Eye (tissue), 1 donor: ENCODE measurements around the gene LDAH.

Experiments
- DNase-seq: peaks from one replicate; pipeline ENCODE4 v3.0.0-alpha.2; 2015

Gene LDAH

DNA sequence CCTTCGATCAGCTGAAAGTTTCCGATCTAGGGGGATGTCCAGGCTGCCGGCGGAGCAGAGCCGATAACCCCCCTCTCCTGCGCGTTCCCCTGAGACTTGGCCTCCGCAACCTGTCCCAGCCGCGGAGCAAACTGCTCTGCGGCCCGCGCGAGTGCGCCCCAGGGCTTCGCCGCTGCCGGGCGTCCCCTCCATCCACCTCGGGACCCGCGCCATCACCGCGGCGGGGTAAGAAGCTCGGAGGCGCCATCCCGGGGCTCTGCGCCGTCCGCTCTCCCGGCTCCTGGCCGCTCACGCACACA lies 156.9 kb downstream of the LDAH start:
- no peak for DNase-seq

DNA sequence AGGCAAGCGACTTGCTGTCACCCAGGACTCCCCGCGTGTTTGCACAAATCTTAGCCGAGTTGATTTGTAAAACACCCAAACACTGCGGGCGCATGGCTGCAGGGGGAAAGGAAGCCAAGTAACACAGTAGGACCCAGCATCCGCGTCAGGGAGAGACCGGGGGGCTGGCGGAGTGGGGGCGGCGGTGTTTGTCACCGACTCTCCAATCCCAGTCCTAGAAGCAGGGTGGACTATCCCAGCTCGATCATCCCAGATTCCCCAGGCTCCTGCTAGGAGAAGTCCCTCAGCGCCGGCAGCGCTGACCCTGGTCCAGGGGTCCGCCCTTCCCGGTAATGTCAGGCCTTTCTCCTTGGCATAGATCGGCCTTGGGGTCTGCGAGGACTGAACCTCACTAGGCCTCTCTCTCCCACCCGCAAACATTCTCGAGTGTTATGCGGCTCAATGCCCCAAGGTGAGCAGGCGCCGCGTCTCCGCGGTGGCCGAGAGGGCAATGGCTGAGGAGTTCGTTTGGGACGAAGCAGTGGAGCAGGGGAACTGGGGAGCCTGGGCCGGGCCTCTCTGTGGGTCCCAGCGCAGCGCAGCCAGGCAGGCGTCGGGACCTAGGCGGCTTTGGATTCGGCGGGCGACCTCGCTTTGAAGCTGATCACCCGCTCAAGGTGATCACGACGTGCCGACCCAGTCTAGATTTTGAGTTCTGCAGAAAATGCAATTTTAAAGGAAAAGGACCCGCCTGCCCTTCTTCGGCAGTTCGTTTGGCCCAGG lies 157.5 kb downstream of the LDAH start:
- no peak for DNase-seq

DNA sequence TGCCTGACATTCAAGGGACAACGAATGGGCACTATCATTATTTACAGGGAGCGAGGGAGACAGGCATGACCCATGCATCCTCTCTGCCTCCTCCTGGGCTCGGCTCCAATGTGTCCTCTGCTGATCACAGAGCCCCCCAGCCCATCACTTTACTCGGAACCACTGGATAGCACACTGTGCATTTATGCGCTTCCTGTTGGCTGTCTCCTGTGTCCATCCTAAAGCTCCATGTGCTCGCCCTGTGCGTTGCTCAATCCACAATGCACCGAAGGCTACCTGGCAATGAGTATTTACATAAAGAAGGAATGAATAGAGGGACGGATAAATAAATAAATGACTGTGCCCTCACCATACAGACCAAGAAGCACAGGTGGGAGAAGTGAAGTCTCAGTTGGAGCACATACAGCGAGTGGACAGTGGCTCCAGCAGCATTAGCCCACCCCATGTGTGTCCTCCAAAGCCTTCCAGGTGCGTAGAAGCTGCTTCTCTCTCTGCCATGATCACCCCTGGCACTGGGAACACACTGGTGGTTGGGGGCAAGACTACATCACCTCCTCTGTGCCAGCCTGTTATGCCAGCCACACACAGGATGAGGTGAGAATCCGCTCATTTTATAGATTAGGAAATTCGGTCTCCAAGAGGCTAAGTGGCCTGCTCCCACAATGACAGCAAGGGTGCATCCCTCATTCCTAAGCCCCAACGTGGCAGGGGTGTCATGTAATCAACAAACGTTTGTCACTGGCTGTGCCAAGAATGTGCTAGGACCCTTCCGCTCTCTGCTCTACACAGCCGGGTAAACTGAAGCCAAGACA lies 158.3 kb downstream of the LDAH start:
- DNase-seq, result no peak

DNA sequence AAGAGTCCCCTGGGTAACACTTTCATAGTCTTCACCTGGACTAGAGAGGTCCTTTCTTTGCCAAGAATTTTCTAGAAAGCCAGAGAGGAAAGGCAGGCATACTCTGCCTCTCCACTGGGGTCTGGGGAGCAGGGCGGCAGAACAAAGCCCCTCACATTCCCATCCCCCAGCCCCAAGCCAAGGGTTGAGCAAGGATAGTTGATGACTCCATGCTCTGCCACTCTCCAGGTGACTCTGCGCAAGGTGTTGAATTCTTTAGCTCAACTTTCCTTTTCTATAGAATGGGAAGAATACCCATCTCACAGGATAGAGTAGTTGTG lies 158.9 kb downstream of the LDAH start:
- DNase-seq, result no peak

DNA sequence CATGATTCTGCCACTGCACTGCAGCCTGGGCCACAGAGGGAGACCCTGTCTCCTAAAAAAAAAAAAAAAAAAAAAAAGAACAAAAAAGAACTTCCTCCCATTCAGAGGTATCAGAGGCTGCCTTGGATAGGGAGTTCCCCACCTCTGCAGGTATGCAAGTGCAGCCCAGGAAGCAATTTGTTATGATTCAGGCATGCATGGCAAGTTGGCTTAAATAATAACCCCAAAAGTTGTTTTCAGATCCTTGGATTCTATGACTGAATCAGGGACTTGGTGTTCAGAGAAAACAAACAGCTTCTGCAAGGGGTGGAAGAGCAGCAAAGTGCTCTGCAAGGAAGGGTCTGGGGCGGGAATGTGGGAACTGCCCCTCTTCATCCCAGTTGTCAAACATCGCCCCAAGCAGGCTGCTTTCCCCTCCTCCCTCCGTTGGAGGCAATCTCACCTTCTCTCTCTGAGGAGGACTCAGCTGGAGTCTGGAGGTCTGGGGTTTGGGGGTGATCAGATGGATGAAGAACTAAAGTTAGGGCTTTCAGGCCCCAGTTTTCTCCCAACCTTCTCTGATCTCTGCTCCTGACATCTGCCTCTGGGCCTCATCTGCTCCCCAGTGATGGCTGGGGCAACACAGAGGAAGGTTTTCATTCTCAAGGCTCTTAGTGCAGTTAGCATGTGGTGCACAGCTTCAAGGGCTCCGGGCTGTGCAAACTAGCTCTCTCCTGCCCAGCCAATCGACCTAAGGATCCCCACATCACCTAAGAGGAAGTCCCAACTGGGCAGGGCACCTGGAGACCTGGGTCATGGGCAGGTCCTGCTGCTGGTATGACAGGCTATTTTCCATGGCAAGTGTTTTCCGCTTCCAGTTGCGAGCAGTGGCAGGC lies 159.5 kb downstream of the LDAH start:
- no peak for DNase-seq

DNA sequence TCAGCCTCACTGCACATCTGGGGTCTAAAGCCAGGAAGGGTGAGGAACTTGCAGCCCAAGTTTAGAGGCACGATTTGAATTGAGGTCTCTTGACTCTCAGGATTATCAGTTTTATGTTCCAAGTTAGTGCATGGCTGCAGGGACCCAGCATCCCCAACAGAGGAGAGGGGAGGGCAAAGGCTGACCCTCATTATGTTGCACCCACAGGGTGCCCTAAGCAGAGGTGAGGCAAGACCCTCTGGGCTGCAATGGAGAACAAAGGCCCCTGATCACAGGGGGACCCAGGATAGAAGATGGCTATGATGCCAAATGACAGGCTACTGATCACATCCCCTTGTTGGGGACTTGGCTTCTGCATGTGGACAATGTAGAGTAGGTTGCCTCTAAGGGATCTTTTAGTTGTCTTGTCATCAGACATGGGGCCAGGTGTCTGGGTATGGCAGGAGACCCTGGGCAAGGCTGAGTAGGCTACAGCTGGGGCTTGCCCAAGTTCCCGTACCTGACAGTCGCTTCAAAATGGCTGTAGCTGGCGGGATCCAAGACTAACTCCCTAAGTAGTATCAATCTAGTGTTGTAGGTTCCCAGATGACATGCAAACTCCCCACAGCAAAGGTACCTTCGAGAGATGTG lies 160.5 kb downstream of the LDAH start:
- DNase-seq, result no peak

DNA sequence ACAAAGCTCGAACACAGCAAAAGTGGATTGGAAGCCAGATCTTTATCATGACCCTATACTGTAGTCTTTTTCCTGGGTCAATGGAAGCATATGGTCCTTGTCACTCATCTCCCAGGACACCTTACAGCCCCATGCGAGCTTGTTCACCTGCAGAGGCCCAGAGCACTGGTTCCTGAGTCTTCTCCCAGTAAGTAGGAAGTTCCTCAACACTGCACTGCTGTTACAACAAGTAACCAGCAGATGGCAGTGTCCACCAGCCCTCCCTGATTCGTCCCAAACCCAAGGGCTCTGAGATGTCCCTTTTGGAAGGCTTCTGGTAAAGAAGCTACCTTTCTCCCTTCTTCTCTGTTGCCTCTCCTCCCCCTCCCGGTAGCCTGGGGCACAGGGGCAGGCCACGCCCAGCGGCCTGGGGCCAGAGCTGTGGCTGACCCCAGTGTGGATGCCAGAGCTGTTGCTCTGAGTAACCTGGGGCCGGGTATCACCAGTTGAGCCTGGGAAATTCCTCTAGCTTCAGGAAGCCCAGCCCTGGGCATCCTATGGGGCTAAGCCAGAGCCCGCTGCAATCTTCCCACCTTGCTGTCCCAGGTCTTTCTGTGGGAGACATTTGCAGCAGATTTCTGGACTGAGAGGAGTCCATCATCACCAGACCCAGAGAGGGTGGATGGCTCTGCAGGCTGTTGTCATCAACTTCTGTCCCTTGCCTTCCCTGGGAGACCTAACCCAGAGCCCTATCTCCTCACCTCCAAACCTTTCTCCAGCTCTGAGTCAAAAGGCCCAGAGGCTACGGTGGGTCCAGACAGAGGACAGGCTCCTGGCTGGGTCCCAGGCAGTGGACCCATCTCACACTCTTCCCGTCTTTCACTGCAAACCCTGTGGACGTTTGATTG lies 161.2 kb downstream of the LDAH start:
- peak; percentile 92 for DNase-seq

DNA sequence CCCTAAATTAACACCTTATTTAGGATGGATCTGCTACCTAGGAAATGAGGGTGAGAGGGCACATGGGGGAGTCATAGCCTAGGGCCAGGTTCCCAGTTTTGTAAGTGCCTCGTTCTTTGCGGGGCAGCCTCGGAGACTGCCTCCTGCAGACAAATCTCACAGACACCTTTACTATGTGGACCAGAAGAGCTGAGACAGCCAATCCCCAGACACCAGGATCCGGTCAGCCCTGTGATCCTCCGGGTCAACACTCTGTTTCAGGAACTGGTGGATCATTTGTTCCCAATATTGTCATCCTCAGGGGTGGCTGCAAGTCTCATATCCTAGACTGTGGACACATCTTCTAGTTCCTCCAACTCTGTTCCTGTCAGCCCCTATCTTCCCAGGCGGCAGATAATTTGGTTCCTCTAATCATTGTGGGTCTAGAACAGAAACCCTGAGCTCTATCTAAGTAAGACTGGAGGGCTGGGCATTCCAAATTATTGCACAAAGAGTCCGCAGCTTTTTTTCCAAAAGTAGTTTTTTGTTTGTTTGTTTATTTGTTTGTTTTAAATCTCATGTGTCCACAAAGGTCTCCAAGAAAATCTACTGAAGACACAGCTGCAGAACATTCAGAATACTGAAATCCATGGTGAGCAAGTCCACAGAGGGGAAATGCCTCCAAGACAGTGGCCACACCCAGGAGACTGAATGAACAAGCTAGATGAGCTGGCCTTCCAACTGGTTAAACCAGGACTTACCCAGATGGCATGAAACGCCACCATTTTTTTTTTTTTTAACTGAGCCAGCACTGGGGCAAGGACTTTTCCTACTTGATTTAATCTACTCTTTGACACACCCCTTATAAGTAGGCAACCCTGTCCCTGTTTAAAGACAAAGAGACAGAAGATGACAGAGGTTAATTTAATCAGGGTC lies 162.1 kb downstream of the LDAH start:
- no peak for DNase-seq

DNA sequence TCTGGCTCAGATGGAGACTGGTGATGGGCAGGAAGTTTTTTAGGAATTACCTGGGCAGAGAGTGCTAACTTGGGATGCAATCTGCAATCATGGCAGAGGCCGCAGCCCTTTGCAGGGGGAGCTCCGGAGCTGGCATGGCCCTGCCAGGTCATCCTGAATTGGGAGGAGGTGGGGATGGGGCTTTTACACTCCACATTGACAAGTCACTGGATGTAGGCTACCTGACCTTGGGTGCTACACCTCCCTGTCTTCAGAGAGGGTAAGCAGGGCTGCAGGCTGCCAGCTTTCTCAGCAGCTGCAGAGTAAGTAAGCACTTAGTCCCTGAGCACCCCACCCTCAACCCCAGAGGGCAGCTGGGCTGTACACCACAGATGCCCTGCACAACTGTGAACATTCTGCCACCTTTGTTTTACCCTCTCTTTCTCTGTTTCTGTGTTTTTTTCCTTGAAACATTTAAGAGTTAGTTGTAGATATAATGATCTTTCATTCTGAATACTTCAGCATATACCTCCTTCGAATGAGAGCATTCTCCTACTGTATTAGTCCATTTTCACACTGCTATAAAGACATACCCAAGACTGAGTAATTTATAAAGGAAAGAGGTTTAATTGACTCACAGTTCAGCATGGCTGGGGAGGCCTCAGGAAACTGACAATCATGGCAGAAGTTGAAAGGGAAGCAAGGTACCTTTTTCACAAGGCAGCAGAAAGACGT lies 165.2 kb downstream of the LDAH start:
- DNase-seq, result no peak

DNA sequence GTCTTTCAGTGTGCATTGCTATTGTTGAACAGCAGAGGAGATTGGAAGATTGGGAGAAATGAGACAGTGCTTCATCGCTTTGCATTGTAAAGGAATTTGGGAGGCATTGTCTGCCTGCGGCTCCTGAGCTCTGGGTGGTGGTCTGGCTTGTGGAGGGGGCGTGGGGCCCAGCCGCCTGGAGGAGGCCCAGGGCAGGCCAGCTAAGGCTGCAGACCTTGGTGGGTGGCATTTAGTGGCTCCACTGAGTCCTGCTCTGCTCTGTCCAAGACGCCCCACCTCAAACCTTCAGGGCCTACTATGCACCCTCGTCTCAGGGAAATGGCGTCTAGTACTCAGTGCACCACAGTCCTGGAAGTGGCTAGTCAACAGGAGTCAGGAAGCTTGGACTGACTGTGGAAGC lies 166.3 kb downstream of the LDAH start:
- no peak for DNase-seq

DNA sequence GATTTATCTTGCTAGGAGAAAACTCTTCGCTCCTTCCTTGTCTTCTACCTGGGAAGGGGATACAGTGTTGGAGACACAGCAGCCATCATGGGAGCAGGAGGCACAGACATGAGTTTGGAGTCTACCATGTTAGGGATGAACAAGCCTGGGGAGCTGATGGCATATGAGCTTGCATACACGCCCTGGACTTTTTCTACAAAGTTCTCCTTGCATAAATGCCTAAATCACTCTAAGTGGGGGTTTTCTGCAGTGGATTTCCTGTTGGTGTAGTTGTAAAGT lies 168.4 kb downstream of the LDAH start:
- DNase-seq, result no peak

DNA sequence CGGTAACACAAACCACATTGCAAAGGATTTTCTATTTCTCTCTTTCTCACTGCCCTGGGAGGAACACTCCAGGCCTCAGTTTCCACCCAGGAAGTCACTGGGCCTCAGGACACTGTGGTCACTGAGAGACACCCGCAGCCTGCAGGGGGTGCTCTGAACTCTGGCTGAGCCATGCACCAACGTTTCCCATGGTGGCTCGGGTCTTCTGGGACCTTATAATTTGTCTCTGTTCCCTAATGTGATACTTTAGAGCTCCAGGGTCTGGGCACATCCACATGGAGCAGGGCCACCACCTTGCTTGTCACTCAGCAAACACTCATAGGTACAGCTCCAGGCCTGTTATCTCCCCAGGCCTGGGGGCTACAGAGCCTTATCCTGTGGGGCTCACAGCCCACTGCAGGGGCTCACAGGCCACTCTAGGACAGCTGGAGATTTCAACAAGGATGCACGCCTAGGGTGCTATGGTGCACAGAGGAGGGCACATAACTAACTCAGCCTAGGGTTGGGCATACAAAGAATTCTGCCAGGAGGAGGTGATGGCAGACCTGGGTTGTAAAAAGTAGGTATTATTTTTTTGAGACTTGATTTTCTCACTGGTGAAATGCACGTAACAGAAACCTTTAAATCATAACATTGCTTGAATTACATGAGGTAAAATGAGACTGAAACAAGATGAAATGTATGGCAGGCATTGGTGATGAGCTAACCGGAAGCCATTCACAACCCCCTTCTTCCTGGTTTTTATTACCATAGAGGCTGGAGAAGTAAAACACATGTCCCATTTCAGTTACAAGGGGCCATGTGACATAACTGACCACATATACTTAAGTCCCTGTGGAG lies 169.0 kb downstream of the LDAH start:
- DNase-seq, result no peak

DNA sequence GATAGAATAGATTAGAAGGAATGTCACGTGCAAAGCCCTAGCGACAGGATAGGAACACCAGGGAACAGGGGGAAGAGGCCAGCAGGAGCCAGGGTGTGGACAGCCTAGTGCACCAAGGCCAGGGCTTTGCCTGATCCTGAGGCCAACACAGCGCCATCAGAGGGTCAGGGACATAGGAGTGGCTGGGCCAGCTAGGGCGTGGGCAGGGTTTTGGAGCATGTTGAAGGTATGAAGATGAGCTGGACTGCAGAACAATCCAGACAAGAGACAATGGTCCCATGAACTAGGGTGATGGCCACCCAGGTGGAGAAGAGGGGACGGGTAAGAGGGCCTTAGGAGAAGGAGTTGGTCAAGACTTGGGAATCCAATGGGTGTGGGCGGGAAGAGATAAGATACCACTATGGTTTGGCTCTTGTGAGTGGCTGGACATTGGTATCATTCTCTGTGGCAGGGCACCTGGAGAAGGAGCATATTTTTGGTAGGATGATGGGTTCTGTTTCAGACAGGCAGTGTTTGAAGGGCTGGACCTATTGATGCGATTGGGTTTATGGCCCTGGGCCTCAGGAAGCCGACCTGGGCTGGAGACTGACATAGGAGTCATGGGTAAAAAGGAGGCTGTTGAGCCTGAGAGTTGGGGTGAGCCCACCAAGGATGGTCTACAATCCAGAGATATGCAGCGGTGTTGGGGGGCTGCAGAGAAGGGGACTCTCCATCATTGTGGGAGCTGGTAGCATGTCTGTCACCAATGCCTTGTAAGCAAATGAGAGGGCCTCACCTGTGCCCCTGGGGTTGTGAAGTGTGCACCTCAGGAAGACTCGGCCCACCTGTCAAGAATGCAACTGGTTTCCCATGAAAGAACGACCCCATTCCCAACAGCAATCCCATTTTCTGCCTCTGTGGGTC lies 170.0 kb downstream of the LDAH start:
- DNase-seq, result no peak

DNA sequence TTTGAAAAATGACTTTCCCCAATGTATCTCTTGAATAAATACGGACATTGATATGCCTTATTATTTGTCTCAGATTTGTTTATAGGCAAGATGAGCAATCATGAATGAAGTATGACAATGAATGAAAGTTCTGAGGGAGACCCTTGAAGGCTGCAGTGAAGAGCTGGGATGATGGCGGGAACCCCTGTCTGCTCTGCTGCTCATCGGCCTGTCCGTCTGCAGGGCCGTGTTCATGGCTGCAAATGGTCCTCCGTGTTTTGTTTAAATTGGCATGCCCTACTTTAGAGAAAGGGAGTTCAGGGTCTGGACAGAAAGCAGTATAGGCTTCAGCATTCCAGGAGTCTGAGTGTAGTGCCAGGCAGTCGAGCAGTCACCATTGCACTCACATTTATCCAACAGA lies 170.8 kb downstream of the LDAH start:
- no peak for DNase-seq

DNA sequence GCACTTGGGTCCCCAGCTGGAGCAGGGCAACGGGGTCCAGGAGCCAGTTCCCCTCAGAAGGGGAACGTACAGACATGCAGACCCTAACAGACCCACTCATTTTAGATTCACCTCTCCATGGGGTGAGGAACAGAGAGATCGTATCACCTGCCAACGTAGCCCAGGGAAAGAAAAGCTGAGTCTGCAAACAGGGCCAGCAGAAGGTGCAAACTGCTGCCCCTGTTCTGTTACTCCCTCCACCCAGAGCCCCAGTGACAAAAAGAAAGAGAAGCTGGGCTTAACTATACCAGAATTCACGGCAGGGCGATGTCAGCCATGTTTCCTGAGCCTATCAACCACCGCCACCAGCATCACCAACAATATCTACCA lies 171.2 kb downstream of the LDAH start:
- no peak for DNase-seq

DNA sequence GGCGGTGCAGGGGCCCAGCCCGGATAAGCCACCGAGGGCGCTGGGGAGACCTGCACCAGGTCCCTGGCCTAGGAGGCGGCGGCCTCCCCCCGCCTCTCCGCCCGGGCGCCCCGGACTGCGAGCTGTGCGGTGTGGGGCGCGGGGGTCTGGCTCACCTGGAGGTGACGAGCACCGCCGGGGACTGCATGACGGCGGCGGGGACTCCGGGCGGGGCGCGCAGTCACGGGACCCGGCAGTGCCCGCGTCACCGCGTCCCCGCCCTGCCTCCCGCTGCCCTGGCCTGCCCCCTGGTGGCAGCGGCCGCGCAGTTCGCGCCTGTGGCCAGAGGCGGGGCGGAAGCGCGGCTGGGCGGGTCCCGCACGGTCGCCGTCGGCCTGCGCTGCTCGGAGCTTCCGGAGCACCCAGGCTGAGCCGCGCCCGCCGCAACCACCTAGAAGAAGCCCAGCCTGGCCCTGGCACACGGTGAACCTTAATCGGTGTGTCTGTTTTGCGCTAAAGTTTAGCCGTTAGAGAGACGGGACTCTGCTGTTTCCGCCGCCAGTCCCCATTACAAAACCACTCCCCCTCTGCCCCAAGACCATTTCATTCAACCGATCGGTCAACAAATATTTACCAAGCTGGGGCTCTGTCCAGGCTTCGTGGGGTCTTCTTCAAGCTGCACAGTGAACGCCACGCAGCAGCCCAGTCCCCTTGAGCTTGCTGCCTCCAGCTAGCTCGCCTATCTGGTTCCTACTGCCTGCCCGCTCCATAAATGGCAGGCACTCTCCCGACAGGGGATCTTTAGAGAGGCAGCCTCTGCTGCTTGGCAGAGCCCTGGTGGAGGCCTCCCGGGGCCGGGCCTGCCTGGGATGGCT lies 171.8 kb downstream of the LDAH start, which contains the start of gene HS1BP3:
Gene HS1BP3 (minus strand): TSS at position 222 of the 854 bp plus-strand sequence. CDS start 35 bp downstream, at position 187.
- peak; percentile 94 for DNase-seq

DNA sequence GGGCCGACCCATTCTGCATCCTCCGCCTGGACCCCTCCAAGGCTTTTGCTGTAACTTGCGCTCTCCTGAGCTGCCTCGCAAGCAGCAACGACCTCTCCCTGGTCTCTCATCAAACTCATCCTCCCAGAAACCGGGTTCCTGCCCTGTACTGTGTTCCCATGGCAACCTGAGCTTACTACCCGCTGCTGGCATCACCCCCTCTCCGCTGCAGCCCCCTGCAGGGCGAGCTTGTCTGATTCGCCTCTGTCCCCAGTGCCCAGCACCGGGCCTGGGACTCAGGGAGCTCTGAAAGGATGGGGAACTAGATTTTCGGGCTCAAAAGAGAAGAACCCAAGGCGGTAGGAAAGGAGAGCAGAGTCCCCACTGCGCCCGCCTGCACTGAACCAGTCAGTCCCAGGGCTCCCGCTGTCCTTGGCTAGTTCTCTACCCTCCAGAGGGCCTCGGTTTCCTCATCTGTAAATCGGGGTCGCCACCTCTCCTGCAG lies 172.5 kb downstream of the LDAH start:
- DNase-seq, result peak; percentile 71
